SH-SY5Y (cell line): ENCODE results near the gene CYB561A3.

Source experiments
- GATA2 ChIP-seq: IDR thresholded peaks from 2 replicates; pipeline ENCODE4 v1.6.1; 2011; ENCODE audit warnings: mild to moderate bottlenecking, low read depth, low read length
- GATA3 ChIP-seq: IDR thresholded peaks from 2 replicates; pipeline ENCODE4 v1.6.1; 2011; ENCODE audit warnings: low read depth, mild to moderate bottlenecking, low read length, moderate library complexity

CYB561A3 gene, protein sequence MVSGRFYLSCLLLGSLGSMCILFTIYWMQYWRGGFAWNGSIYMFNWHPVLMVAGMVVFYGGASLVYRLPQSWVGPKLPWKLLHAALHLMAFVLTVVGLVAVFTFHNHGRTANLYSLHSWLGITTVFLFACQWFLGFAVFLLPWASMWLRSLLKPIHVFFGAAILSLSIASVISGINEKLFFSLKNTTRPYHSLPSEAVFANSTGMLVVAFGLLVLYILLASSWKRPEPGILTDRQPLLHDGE

GRCh38 chr11:61361741-61362541 is at the start of gene CYB561A3, which contains the start of gene TMEM138:
CYB561A3 (minus strand) TSS chr11:61361882; CDS start chr11:61356713, 5,169 bp downstream.
TMEM138 (plus strand) TSS chr11:61362374; CDS start chr11:61364391, 2,017 bp downstream.
- TF ChIP-seq GATA3 (no peak), GATA2 (no peak)

DNA sequence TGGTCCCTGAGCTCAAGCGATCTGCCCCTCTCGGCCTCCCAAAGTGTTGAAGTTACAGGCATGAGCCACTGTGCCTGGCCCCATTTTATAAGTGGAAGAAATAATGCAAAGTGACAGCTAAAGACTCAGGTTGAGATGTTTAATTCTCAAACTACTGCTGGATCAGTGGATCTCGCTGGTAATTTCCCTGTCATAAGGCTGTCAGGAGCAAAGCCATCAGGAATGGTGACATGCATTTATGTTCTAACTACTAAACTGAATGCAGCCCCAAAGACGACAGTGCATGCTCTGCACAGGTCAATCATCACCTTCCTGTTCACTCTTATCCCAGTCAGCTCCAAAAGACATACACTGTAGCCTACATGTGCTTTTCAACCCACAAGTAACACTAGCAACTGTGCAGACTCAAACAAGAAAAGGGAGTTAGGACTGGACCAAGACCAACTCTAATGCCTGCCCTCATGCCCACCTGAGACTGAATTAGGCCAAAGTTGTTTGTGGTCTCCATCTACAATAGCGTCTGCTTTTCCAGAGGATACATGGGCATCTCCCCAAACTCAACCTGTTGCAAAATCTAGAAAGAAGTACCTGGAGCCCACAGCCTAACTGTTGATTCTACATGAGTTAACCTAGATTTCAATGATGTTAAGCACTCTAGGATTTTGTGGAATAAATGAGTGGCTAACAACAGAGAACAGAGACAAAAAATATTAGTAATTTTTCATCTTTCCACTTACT is 45.5 kb upstream of the CYB561A3 start:
- TF ChIP-seq GATA2 = no peak
- TF ChIP-seq GATA3 = no peak

DNA sequence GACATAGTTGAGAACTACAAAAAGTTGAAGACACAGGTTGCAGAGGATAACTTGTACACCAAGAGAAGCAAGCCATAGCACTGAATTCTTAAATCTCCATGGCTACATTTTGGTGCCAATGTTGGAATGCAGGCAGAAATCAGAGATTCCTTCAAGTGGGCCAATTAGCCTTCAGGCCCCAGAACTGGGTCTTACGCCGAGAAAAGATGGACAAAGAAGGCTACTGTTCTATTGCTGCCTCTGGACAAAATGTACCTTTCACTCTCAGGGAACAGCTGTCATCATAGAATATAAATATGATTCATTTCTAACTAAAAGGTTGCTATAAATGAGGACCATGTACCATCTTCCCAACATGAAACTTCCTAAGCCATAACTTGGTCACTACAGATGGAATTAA is 44.4 kb upstream of the CYB561A3 start:
- TF ChIP-seq GATA2 = no peak
- TF ChIP-seq GATA3 = no peak

DNA sequence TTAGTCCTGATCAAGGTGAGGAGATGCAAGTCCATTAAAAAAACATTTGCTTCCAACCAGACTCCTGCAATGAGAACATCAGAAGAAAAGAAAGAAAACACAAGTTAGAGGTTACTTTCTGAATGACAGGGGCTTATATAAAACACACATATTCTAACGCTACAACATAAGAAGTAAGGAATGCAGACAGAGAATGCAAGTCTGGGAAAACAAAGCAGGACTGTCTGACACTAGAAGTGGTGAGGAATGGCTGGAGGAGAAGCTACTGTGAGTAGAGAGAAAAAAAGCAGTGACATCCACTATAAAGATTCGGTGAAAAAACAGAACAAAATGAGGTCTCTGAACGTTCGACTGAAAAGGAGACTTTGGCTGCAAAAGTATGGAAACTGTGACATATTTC is 43.0 kb upstream of the CYB561A3 start:
- TF ChIP-seq GATA2 (no peak), GATA3 (no peak)

DNA sequence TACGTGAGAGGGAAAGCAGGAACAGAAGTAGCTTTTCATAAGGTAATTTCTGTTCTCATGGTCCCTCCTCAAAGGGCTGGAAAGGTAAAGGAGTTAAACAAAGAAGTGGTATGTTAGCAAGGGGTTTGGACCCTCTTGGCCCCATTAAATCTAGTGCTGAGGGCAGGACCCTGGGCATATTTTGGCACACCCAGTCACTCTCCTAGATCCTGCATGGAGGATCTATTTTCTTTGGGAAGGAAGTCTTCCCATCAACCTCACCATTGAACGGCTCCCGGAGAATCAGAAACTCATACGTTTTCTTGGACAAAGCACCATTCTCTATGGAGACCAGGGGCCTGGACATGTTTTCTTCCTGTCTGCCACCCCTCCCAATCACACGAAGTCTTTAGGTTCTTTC is 42.4 kb upstream of the CYB561A3 start:
- no peak for TF ChIP-seq GATA2
- TF ChIP-seq GATA3 = no peak

DNA sequence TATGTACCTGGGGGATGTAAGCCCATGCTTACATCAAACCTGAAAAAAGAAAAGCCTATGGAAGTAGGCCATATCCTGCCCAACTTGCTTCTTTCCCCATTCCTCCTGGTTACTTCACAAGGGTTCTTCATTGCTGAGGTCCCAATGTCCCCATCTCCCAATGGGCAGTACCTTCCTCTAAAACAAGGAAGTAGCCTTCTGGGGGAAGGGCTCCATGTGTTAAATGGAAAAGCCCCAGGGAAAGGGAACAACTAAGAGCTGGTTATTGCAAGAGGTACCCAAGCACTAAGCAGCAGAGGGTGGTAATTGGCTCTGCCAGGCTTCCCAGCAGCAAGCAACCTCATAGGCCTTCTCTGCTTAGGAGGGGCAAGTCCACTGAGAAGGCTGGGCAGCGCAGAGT is 42.0 kb upstream of the CYB561A3 start:
- no peak for TF ChIP-seq GATA2
- no peak for TF ChIP-seq GATA3

DNA sequence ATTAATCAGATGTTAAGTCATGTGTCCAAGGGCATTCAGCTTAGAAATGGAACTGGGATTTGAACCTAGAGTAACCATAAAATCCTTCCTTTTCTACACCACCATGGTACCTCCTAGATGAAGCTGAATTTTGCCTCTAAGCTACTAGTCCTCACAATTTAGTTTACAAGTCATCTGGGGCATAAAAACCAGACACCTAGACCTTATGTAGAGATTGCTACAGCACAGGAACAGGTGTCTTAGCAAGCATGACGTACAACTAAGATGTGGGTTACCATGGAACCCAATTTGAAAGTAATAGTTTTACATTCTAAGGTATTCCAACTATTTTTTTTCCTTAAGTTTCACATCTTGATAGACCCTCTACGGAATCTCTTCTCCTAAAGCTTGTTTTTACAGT is 39.9 kb upstream of the CYB561A3 start:
- TF ChIP-seq GATA2 (no peak), GATA3 (no peak)

DNA sequence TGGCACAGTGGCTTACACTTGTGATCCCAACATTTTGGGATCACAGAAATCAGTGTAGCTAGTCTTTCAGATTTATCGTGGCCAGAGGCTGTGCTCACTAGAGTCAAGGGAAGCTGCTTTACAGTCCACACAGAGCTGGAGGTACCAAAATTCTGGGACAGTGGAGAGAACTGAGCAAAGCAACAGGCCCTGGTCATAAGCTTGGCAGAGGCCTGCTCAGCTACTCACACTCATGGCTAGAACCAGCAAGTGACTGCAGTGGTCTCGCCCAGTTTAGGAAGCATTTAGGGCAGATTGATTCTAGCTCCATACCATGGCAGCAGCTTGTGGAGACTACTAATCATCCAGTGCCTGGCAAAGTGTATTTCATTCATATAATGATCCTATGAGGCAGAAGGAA is 39.5 kb upstream of the CYB561A3 start:
- TF ChIP-seq GATA2 (no peak), GATA3 (no peak)

DNA sequence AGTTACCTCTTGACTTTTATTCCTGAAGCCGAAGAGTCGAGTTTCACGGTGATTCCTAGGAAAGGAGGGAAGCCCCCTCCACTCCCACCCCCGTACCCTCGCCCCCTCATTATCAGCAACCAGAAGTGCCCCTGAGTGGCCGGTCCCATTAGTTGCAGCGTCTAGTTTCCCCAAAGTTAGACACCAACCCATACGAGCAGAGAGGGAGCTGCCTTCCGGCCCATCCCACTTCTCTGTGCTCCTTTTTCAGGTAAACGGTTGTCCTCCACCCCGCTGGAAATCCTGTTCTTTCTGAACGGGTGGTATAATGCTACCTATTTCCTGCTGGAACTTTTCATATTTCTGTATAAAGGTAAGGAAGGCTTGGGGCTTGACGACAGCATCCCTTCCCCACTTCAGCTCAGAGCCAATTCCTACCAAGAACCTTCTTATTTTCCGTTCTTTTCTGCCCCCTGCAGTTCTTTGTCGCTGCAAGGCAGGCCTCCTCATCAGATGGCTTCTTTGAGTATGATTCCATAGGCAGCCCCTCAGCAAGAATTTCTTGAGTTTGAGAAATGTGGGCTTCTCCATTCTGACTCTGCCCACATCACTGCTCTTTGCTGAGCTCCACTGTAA is 31.4 kb upstream of the CYB561A3 start:
- no peak for TF ChIP-seq GATA3
- TF ChIP-seq GATA2 = no peak

DNA sequence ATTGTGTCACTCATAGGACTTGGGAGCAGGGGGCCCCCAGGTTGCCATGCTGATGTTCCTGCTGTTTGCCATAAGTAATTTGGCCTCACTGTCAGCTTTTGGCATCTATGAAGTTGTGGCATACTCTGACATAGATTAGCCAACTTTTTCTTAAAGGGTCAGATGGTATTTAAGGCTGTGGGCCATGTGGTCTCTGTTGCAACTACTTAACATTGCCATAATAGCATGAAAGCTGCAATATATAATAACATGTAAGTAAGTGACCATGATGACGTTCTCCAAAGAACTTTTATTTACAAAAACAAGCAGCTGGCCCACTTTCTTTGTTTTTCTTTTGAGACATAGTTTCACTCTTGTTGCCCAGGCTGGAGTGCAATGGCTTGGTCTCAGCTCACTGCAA is 28.5 kb upstream of the CYB561A3 start:
- TF ChIP-seq GATA2 (no peak), GATA3 (no peak)

DNA sequence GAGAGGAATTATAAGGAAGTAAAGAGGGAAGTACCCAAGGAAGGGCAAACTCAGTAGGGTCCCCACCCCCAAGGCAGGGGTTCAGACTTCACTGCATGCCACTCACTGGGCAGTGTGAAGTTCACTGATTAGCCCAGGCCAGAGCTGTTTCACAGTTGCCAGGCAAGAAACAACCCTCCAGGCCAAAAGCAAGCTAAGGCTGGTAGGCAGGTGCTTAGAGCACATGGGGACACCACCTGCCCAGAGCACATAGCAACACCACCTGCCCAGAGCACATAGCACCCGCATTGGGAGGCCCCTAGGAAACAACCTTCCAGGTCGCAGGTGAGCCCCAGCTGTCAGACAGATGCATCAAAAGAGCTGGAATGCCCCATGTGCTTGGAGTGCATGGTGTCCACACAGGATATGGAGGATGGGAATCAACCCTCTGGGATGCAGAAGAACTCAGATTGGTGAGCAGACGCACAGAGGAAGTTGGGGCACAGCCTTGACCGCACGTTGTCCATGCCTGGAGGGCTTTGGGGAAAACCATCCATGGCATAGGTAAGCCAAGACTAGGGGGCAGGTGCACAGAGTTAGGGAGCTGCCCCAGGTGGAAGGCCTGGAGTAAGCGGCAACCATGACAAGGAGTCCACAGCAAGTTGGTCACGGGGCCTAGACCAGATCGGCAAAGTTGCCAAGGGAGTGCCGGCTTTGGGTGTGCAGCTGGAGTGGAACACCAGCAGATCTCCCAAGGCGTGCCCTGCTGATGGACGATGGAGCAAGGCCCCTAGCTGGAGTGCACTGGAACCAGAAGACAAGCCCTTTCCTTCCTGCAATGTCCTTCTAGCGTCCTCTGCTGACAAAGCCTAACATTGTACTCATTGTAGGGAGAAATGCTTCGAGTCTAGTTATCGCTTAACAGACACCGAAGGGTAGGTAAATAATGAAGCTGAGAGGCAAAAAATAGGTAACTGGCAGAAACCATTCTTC is 22.9 kb upstream of the CYB561A3 start:
- TF ChIP-seq GATA2 (no peak), GATA3 (no peak)

DNA sequence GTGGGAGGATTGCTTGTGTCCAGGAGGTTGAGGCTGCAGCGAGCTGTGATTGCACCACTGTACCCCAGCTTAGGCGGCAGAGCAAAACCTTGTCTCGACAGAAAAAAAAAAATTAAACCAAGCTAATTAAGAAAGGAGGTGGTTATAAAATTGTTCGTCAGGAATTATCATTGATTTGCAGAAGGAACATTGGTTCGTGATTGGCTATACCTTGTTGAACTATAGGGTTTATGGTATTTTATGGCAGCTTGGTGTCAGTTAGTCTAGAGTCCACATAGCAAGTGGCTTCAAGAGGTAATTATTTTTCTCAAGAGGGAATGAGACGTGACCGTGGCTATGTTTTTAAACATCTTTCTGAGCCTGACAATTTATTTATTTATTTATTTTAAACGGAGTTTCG is 19.2 kb upstream of the CYB561A3 start:
- no peak for TF ChIP-seq GATA2
- no peak for TF ChIP-seq GATA3
